Right renal cortex interstitium (tissue), 3 donors: ENCODE results near the gene B4GALNT1. TPM values are rescaled to one million over a fixed set of nuclear protein-coding genes. Genes with fewer than 3 reads are reported as not detected.
"Not testable (repeated sequence)": the region's sequence is repeated elsewhere in the genome, so short reads cannot be mapped to it uniquely, and the experiment has no call there.

ENCODE experiments used
- DNase-seq, 3 donors: peaks; one replicate each; pipeline ENCODE4 v3.0.0-alpha.2; 2013; ENCODE audit warnings: low read depth in 3 of 3, low spot score in 2 of 3
- polyA plus RNA-seq, 3 donors: library from polyadenylated mRNA; unstranded; fragments of 120-200 nt; gene quantifications; one replicate each; pipeline ENCODE4 v1.2.1, GENCODE V29; 2013; ENCODE audit not compliant: insufficient read length in 3 of 3

B4GALNT1 gene
- polyA plus RNA-seq, 3 donors, result 0.37 to 0.75 (median 0.64) TPM

DNA sequence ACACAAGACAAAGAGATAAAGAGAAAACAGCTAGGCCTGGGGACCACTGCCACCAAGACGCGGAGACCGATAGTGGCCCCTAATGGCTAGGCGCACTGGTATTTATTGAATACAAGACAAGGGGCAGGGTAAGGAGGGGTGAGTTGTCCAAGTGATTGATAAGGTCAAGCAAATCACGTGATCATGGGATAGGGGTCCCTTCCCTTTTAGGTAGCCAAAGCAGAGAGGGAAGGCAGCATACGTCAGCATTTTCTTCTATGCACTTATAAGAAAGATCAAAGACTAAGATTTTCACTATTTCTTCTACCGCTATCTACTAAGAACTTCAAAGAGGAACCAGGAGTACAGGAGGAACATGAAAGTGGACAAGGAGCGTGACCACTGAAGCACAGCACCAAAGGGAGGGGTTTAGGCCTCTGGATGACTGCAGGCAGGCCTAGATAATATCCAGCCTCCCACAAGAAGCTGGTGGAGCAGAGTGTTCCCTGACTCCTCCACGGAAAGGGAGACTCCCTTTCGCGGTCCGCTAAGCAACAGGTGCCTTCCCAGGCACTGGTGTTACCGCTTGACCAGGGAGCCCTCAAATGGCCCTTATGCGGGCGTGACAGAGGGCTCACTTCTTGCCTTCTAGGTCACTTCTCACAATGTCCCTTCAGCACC, 43.9 kb downstream of the B4GALNT1 start:
- not testable (repeated sequence) for DNase-seq

DNA sequence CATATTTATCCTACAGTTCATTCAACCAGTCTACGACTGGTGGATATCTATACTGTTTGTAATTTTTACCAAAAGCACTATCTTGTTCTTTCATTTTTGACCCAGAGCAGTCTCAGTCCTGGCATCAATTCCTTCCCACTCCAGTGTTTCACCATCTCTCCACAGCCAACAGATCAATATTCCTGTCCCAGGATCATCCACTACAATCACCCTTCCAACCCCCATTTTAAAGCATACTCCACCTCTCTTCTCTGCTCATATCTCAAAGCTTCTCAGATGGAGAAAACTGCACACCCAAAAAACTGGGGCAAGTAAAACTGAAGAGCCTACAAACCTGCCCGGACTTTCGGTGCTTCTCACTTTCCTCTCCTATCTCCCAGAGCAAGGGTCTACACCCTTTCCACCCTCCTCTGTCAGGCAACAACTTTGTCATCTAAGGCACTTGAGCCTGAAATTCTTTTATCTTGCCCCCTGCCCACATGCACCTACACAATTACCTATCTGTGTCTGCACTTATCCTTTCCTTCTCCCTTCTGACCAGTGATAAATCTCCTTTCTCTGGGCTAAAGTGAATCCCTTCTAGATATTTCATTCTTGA, 46.1 kb downstream of the B4GALNT1 start:
- DNase-seq, result no peak

DNA sequence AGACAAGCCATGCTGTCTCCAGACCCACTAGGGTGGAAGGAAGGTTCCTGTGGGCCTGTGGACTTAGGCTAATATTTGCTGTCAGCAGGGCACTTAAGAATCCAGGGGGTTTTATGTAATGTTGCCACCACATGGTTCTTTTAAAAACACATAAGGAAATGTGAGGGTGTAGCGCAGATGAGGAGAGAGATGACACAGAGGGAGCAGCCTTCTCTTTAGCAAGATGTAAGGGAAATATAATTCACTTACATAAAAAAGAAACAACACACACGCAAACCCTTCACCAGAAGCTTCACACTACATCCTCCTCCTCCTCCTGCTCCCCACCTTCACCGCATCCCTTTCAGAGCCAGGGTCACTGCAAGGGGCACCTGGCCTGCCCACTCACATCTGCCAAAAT, 46.9 kb downstream of the B4GALNT1 start:
- no peak for DNase-seq

DNA sequence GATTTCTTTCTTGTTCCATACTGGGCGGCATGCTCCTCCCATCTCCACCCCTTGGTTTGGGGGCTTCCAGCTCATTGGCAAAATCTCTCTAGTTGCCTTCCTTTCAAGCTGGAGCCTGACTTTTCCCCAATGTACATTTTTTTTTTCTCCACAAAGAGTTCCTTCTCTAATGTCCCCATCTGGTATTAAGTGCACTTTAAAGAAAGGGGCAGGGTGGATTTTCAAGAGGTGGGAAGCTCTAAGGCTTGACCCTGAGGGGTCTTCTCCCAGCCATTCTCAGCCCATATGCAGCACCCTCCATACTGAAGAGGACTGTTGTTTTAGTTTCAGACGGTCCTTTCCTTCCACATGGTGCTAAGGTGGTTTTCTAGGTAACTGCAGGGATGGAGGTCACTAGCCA, 47.8 kb downstream of the B4GALNT1 start:
- no peak for DNase-seq

DNA sequence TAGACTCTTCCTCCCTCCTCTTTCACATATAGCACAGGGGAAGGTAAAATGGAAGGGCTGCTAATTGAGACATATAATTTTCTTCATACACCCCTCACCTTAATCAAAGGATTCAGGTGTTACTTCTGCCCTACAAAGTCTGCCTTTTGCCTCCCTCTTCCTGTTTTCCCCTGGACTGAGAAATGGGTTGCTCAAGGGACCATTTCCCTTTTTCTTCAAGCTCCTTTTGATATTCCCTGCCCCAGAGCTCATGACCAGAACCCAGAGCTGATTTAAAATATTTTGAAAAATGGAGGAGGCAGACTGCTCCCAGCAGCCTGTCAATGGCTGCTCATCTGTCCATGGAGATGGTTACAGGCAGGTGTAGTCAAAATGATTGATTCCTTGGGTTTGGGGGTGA, 48.3 kb downstream of the B4GALNT1 start:
- no peak for DNase-seq

DNA sequence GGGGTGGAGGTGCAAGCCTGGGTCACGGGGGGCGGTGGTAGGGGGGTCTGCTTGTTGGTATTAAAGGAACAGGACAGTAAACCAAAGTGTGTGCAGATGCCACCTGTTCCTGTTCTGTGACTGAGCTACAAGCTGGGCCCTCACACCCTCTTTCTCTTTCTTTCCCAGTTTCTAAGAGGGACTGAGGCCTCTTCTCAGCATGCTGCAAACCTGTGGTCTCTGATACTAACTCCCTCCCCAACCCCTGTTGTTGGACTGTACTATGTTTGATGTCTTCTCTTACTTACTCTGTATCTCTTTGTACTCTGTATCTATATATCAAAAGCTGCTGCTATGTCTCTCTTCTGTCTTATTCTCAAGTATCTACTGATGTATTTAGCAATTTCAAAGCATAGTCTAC, 49.0 kb downstream of the B4GALNT1 start:
- DNase-seq, result no peak

DNA sequence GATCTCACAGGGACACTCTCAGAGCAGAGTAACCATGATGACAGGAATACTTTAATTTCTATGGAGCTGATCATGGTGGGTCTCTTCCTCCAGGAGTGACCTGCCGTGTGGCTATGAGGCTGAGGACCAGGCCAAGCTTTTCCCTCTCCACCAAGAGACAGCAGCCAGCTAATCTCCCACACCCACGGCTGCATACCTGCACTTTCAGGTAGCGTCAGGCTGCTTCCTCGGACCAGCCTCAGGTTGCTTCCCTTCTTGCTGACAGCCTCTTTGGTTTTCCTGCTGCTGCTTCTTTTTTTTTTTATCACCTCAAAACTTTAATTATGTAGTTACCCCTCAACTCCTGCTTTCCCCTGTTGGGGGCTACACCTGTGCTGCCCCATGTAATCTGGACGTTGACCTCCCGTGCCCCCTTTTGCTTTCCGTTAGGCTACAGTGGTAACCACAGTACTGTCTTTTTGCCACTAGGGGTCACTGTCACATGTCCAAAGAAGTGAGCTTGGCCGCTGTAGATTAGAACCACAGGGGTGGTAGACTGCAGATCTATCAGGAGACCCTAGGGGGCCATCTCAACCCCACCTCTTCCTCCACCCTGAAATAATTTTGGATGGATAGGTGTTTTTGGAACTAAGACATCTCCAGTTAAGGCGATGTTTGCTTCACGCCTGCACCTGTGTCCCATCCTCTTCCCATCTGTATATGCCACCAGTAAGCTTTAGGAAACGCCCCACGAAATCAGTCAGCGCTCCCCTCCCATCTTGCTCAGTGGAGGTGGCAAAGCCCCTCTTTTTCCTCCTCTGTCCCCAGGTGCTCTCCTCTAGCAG, 49.8 kb downstream of the B4GALNT1 start:
- no peak for DNase-seq

DNA sequence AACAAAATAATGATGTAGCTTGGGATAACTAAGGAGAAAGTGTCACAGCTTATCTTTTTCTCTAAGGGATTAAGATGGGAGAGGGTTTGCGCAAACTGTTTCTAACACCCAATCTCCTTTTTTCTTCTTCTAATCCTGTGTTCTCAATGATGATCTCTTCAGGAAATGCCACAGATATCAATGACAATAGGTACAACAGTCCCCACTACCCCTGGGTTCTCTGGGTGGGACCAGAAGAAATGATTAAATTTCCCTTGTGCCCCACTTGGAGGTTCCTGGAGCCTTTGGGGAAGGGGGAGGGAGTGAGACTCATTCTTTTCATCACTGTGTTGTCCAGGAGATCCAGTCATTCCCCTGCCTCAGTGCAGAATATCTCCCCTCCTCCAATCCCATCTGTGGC, 50.6 kb downstream of the B4GALNT1 start:
- DNase-seq, result no peak

DNA sequence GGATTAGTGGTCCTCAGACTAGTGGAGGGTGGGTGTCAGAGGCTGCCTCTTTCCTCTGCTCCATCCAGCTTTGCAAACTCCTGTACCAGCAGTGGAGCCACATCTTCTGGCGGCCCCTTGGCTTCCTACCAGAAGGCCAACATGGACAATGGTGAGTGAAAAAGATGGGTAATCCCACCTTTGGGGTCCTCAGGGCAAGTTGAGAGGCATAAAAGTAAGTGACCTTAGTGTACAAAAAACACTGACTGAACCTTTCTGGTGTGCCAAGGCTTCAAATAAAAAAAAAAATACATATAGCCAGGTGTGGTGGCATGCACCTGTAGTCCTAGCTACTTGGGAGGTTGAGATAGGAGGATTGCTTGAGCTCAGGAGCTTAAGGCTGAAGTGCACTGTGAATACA, 51.2 kb downstream of the B4GALNT1 start:
- no peak for DNase-seq

DNA sequence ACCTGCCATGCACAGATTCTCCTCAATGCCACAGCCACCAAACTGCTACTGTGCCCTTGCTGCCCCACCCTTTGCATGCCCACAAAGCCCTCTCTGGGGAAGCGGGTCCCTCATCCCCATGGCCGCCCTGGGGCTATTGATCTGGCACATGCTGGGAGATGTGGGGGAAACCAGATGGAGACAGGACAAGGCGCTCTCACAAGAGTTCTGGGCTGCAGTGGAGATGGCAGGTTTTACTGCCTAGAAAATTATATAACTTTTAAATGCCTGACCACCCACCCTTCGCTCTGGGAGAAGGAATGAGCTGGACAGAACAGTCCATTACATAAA, 52.6 kb downstream of the B4GALNT1 start:
- no peak for DNase-seq

DNA sequence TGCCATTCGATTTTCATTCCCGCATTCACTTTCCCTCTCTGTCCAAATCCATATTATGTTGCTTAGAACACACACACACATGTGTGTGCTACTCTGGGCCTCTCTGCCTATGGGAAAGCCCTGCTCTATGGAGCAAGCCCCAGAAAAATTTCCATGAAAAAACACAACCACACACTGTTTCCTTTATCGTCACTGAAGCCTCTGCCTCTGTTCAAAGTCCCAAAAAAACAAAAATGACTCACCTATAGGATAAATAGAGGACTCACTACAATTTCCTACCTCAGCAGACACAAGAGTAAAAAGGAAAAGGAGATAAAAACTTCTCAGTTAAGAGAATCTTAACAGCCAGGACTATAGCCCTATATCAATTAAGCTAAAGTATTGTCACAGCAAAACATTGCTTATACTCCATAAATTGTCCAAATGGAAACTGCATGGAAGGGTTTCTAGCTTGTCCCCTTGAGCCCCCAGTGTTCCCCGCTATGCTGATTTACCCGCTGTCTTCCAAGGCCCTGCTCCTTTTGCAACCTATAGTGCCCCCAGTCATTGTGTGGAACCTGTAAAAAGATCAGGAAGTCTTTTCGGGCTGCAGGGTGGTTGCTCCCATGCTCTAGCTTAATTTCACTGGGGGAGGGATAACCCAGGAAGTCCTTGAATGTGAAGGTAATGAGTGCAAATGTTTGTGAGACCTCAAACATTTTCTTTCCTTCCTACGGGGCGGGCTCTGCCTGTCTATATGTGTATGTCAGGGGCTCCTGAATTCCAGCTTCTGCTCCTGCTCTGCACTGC, 53.1 kb downstream of the B4GALNT1 start:
- no peak for DNase-seq

DNA sequence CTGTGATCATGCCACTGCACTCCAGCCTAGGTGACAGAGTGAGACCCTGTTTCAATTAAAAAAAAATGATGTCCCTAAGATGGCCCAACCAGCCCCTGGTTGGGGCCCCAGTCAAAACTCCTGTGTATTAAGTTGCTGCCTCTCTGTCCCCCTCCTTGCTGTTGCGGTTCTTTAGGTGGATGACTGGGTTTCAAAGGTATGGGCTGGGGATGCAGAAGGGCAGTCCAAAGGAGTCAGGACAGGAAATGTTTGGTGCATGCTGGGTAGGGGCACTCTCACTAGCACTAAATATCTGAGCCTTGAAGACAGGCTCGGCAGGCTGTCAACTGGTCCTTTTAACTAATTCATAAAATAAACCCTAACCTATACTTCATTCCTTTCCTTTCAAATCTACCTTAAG, 54.0 kb downstream of the B4GALNT1 start:
- no peak for DNase-seq

DNA sequence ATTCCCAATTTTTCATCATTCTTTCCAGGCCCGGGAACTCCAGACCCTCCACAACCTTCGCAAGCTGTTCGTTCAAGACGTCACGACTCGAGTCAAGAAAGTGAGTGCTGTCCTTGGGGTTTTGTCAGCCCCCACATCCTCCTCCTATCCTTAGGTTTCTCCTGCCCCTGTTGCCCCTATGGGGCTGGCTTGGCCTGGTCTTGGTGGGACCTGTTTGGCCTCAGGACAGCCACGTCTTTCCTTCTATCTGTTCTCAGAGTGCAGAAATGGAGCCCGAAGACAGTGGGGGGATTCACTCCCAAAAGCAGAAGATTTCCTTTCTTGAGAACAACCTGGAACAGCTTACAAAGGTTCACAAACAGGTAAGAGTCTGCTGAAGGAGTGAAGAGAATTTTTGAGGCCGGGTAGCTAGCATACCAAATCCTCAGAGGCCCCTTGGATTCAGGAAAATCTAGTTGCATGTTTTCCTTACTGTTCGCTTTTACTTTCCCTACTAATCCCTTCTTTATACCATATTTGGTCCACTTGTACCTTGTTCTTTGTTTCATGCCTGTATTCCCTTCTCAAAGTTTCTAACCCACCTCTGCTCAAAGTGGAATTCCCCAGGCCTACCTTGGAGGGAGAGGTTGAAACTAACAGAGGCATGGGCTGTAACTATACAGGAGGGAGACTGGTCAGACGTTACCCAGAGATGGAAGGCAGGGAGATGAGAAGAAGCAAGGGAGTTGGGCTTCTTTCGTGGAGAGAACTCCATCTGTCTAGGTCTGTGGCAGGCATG, 54.8 kb downstream of the B4GALNT1 start:
- no peak for DNase-seq

DNA sequence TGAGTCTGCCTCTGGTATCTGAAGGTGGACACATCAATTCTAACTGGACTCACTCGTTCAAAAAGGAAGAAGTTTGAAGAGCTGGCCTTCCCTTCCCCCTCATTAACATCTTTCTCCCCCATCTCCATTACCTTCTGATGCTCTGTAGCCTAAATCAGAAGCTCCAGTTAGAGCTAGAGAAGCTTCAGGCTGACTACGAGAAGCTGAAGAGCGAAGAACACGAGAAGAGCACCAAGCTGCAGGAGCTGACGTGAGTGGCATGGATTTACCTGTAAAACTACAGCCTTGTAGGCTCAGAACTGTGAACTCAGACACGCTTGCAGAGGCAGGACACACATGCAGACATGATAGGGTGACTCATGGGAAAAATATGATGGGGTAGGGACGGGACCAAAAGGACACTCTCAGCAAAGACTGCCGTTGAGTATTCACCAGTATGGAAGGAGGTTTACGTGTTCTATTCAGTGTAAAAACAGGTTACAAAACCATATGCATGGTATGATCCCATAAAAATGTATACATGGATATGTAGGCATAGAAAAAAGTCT, 56.3 kb downstream of the B4GALNT1 start:
- no peak for DNase-seq

Other genes with a start within 250 kb of the B4GALNT1 start
- 10 to 100 TPM; 60.6 to 67.5 (median 66.1) TPM for gene R3HDM2, start 202.2 kb downstream of the B4GALNT1 start, polyA plus RNA-seq
- under 1 TPM; 0.14 to 0.21 (median 0.20) TPM for gene INHBC, start 198.4 kb downstream of the B4GALNT1 start, polyA plus RNA-seq
- under 1 TPM; 0.40 to 0.44 (median 0.42) TPM for gene INHBE, start 177.9 kb downstream of the B4GALNT1 start, polyA plus RNA-seq
- 10 to 100 TPM; 15.9 to 18.8 (median 16.5) TPM for gene GLI1, start 173.4 kb downstream of the B4GALNT1 start, polyA plus RNA-seq
- gene ARHGAP9, start 153.3 kb downstream of the B4GALNT1 start, polyA plus RNA-seq, result 1 to 10 TPM; 1.9 to 2.3 (median 1.9) TPM
- gene MARS1, start 145.1 kb downstream of the B4GALNT1 start, polyA plus RNA-seq, result 100 to 1,000 TPM; 108 to 110 (median 109) TPM
- 10 to 100 TPM; 33.8 to 35.7 (median 35.3) TPM for gene DDIT3, start 112.7 kb downstream of the B4GALNT1 start, polyA plus RNA-seq
- 10 to 100 TPM; 36.8 to 44.8 (median 41.6) TPM for gene MBD6, start 110.4 kb downstream of the B4GALNT1 start, polyA plus RNA-seq
- gene DCTN2, start 86.0 kb downstream of the B4GALNT1 start, polyA plus RNA-seq, result 100 to 1,000 TPM; 163 to 179 (median 165) TPM
- under 1 TPM; 0.31 to 0.39 (median 0.32) TPM for gene KIF5A, start 83.2 kb downstream of the B4GALNT1 start, polyA plus RNA-seq
- 10 to 100 TPM; 43.6 to 47.5 (median 44.8) TPM for gene PIP4K2C, start 42.0 kb downstream of the B4GALNT1 start, polyA plus RNA-seq
- 10 to 100 TPM; 44.4 to 51.8 (median 47.0) TPM for gene DTX3, start 28.4 kb downstream of the B4GALNT1 start, polyA plus RNA-seq
- gene ARHGEF25, start 21.8 kb downstream of the B4GALNT1 start, polyA plus RNA-seq, result 10 to 100 TPM; 26.7 to 31.4 (median 27.8) TPM
- gene OS9, start 60.9 kb upstream of the B4GALNT1 start, polyA plus RNA-seq, result 100 to 1,000 TPM; 225 to 234 (median 233) TPM
- 1 to 10 TPM in 2 of 3 donors, under 1 TPM in 1; 0.68 to 1.9 (median 1.2) TPM for gene AGAP2, start 105.5 kb upstream of the B4GALNT1 start, polyA plus RNA-seq
- 100 to 1,000 TPM in 2 of 3 donors, 10 to 100 TPM in 1; 97.4 to 110 (median 109) TPM for gene TSPAN31, start 111.8 kb upstream of the B4GALNT1 start, polyA plus RNA-seq
- 100 to 1,000 TPM; 219 to 251 (median 232) TPM for gene CDK4, start 119.1 kb upstream of the B4GALNT1 start, polyA plus RNA-seq
- 10 to 100 TPM; 15.6 to 18.0 (median 15.6) TPM for gene MARCHF9, start 121.9 kb upstream of the B4GALNT1 start, polyA plus RNA-seq
- 1 to 10 TPM in 1 of 3 donors, under 1 TPM in 2; 0.80 to 1.0 (median 0.82) TPM for gene CYP27B1, start 133.9 kb upstream of the B4GALNT1 start, polyA plus RNA-seq
- 10 to 100 TPM; 31.6 to 33.1 (median 33.0) TPM for gene METTL1, start 138.9 kb upstream of the B4GALNT1 start, polyA plus RNA-seq
- gene EEF1AKMT3, start 139.4 kb upstream of the B4GALNT1 start, polyA plus RNA-seq, result 10 to 100 TPM; 10.1 to 12.5 (median 11.7) TPM
- 10 to 100 TPM; 36.3 to 45.5 (median 42.2) TPM for gene TSFM, start 149.6 kb upstream of the B4GALNT1 start, polyA plus RNA-seq
- gene AVIL, start 185.5 kb upstream of the B4GALNT1 start, polyA plus RNA-seq, result 1 to 10 TPM; 7.3 to 7.7 (median 7.4) TPM
- gene CTDSP2, start 213.5 kb upstream of the B4GALNT1 start, polyA plus RNA-seq, result 100 to 1,000 TPM; 258 to 263 (median 262) TPM